Measurements from ENCODE around the gene ERMN.

Gene ERMN

DNA sequence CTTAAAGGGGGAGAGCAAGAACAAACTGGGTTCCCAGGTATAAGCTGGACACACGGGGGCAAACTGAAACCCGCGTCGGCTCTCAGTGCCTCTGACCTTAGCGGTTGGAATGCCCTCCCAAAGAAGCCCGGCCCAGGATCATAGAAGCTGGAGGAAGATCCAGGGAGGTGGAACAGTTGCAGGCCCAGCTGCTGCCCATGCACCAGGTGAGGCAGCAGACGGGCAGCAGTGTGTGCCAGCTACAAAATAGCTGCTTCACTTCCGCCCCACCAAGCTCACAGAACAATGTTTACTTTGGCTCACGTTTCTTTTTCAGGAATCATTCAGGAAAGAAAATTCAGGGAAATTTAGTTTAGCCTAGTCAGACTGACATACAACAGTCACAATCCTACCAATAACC, 3.9 kb upstream of the ERMN start:
- no peak for DNase-seq (ENCODE audit: low read depth)
- TF ChIP-seq CTCF (conservative IDR thresholded peaks at IDR 0.05; ENCODE audit: low read length): no peak
- no peak overlapping the region for H3K4me3 ChIP-seq (ENCODE audit: low read length)

DNA sequence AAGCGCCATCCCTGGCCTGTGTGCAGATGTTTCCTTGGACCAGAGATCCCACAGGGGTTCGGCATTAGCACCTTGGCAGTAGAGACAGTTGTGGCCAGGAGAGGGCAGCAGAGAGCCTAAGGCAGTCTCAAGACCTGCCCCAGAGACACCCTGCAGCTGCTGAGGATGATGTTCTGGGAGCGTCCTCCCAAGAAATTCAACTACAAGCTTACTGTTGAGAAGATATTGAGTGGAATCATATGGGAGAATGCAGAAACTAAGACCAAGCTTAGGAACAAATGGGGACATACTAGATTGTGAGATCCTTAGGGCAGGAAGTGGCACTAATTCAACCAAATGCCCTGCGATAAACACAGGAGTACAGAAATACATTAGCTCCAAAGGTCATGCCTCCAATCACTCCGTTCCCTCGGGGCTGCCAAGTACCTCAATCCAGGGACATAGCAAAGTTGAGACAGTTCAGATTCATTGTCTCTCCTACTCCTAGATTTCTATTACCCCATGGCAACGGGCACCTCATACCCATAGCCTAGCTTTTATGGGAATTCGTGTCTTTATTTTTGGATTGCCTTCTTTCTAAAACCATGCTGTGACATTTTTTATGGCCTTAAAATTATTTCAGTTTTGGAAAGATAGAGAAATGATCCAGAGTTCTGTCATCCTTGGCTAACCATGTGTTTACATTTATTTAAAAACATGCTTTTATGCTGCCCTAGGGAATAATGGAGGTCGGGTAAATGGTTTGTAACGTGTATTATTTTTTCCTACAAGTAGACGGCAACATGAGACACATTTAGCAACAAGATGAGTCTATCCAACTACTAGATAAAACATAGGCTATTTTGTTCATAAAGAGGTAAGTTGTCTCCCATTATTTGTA, 2.2 kb upstream of the ERMN start:
- TF ChIP-seq CTCF (conservative IDR thresholded peaks at IDR 0.05; ENCODE audit: low read length): peak; percentile 97
- peak; percentile 73 for DNase-seq (ENCODE audit: low read depth)
- H3K4me3 ChIP-seq (ENCODE audit: low read length): no peak overlapping the region

DNA sequence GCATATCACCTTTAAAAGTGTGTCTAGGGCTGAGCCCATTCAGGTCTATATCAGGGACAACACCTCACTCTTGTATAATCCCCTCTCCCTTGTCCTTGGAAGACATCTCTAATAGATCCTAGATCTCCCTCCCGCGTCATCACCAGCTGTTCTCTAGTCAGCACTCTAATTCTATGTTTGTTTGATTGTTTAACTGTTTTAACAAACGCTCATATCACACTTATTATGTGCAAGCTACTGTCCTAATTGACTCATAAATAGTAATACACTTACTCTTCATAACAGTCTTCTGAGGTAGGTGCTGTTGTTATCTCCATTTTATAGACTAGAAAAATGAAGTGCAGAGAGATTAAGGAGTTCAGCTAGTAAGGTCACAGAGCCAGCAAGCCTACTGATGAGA, 1.6 kb upstream of the ERMN start:
- no peak for TF ChIP-seq CTCF (conservative IDR thresholded peaks at IDR 0.05; ENCODE audit: low read length)
- DNase-seq (ENCODE audit: low read depth): no peak
- no peak overlapping the region for H3K4me3 ChIP-seq (ENCODE audit: low read length)

DNA sequence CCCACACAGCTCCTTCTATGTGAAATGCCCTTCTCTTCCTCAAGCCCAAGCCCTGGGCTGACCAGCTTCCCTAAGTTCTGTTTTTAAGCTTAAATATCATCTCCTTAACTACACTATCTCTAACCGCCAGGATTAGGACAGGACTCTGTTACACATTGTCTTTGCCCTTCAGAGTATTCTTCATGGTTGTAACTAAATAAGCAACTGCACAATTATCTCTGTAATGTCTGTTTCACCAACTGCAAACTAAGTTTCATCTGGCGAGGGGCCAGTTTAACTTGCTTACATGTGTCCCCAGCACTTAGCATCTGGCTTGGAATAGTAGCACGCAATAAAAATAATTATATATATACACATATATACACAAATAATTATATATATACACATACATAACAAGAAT, 1.1 kb upstream of the ERMN start:
- no peak for TF ChIP-seq CTCF (conservative IDR thresholded peaks at IDR 0.05; ENCODE audit: low read length)
- no peak for DNase-seq (ENCODE audit: low read depth)
- no peak overlapping the region for H3K4me3 ChIP-seq (ENCODE audit: low read length)

- TF ChIP-seq CTCF (conservative IDR thresholded peaks at IDR 0.05; ENCODE audit: low read length): no peak
- no peak overlapping the region for H3K4me3 ChIP-seq (ENCODE audit: low read length)
- no peak for DNase-seq (ENCODE audit: low read depth)
Observed at GRCh38 chr2:157324331-157324843, 1.2 kb downstream of the ERMN start.

DNA sequence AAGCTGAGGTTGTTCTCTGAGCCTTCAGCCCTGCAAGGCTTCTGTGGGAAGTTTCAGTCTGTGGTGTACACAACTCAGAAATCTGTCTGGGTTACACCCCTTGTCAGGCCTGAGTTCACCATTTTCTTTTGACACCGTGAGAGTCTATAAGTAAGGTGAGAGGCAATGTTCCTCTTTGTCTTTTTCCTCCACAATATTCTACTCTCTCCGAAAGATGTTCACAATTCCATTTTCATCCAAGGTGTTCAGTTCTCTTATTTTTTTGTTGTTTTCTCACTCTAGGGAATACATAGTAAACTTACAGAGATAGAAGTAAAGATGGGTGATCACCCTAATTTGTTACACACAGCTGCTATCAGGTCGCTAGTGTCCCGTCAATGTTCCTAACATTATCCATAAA, 3.2 kb downstream of the ERMN start:
- no peak for DNase-seq (ENCODE audit: low read depth)
- no peak for TF ChIP-seq CTCF (conservative IDR thresholded peaks at IDR 0.05; ENCODE audit: low read length)
- no peak overlapping the region for H3K4me3 ChIP-seq (ENCODE audit: low read length)

DNA sequence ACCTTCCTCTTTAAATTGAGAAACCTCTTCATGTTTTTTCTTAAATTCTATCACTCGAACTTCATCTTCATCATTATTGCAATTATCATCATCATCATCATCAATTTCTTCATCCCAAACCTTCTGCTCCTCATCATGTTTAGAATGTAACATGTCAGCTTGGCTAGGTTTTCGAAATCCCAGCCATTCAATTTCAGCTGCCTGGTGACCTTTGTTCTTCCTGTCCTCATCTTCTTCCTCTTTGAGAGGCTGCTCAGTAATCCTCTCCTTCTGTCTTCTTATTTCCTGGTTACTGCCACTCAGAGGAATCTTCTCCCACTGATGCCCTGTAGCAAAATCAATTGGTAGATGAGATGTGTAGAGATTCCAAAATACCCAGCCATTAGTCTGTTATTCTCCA, 4.2 kb downstream of the ERMN start:
- no peak for DNase-seq (ENCODE audit: low read depth)
- no peak for TF ChIP-seq CTCF (conservative IDR thresholded peaks at IDR 0.05; ENCODE audit: low read length)
- H3K4me3 ChIP-seq (ENCODE audit: low read length): no peak overlapping the region

Data from AG10803 (cell line).